DMS153 (cell line): ENCODE data around the gene OR4A15.

ENCODE experiments used
- DNase-seq: peaks from one replicate; lab custom pipeline; 2025; lab: John Stamatoyannopoulos, UW

OR4A15 gene

GRCh38 chr11:55367674-55368073 lies at the start of gene OR4A15:
OR4A15 (plus strand) TSS chr11:55367974; CDS start chr11:55367974, 0 bp downstream.
- DNase-seq = no peak

- DNase-seq = no peak
Measured at GRCh38 chr11:55324500-55324899, 43.3 kb upstream of the OR4A15 start.

- DNase-seq = no peak
Measured at GRCh38 chr11:55342901-55343300, 24.9 kb upstream of the OR4A15 start, which contains the start of gene OR4A16. OR4A16 (plus strand) TSS chr11:55343201; CDS start chr11:55343201, 0 bp downstream.

- no peak for DNase-seq
Measured at GRCh38 chr11:55345306-55345705, 22.5 kb upstream of the OR4A15 start.

- no peak for DNase-seq
Measured at GRCh38 chr11:55349032-55349431, 18.7 kb upstream of the OR4A15 start.

GRCh38 chr11:55357560-55358184 lies 10.1 kb upstream of the OR4A15 start:
- DNase-seq = no peak

GRCh38 chr11:55401011-55401410 lies 33.2 kb downstream of the OR4A15 start:
- DNase-seq = no peak
